Measurements from ENCODE around the gene ALOXE3. TPM values are rescaled to one million over a fixed set of nuclear protein-coding genes. Genes with fewer than 3 reads are reported as not detected.

Gene ALOXE3
- total and polyA plus RNA-seq, 2 of the 8 experiments (the other 6 are each of a cell fraction or from before 2014, with no cell fraction given): 0.26 TPM; not detected in 1

GRCh38 chr17:8064561-8065019 lies 53.7 kb downstream of the ALOXE3 start:
- Histone ChIP-seq H2BK12ac (ENCODE audit: low read depth, low read length) (peak overlapping the region; percentile 87; the same call in 1 of the 2 replicates), H2BK5ac (ENCODE audit: low read depth, low read length) (peak overlapping the region; percentile 30; the same call in 1 of the 2 replicates), H2AFZ (ENCODE audit: low read length) (no peak overlapping the region), H2BK20ac (ENCODE audit: low read length) (peak overlapping the region; percentile 80; the same call in 1 of the 2 replicates), H3K9me3 (ENCODE audit: insufficient read depth in 2 of 2, low read depth in 1 of 2, low read length in 1 of 2) (no peaks in the 10 kb centered on the region), H3K18ac (ENCODE audit: extremely low read depth, low read length) (peak overlapping the region; percentile 87), H3K9ac (replicated peaks in 1 of 4; ENCODE audit: extremely low read depth in 1 of 4, low read depth in 3 of 4, low read length in 3 of 4) (no peak overlapping the region), H3K79me1 (ENCODE audit: low read depth, low read length) (no peaks in the 10 kb centered on the region; the same call in 1 of the 2 replicates), H3K79me2 (ENCODE audit: control insufficient read depth in 1 of 2, insufficient read depth in 2 of 2, low read length in 2 of 2) (no peaks in the 10 kb centered on the region), H3K4ac (replicated peaks; ENCODE audit: insufficient read length, low read depth, low read length) (no peak overlapping the region), H4K8ac (ENCODE audit: extremely low read depth, insufficient read depth, low read length) (no peak overlapping the region), H4K5ac (ENCODE audit: insufficient read length, low read depth, low read length) (no peak overlapping the region), H3K27ac (ENCODE audit: low read depth, low read length) (no peak overlapping the region), H3K14ac (ENCODE audit: insufficient read length) (no peak overlapping the region), H2AK5ac (ENCODE audit: low read depth, low read length) (peak overlapping the region; percentile 58; the same call in 1 of the 2 replicates), H3K4me3 (ENCODE audit: extremely low read depth in 1 of 4, insufficient read depth in 2 of 4, low read depth in 3 of 4, low read length in 4 of 4) (peak overlapping the region in 1 of 4 experiments; percentile 50; a peak in 2 of 8 replicates), H2BK15ac (ENCODE audit: low read length) (peak overlapping the region; percentile 53), H3K4me1 (replicated peaks in 1 of 4; ENCODE audit: control insufficient read depth in 3 of 4, insufficient read depth in 4 of 4, low read length in 3 of 4) (peaks cover 7 to 29% (median 14%) of the 10 kb centered on the region in 4 experiments), H3K4me2 (ENCODE audit: insufficient read depth in 1 of 2, low read depth in 2 of 2, low read length in 2 of 2) (peak overlapping the region; percentile 36 to 86; a peak in 3 of 4 replicates), H3K27me3 (replicated peaks in 1 of 4; ENCODE audit: control insufficient read depth in 3 of 4, extremely low read depth in 1 of 4, insufficient read depth in 3 of 4, low read length in 3 of 4) (peaks cover 5 to 31% (median 24%) of the 10 kb centered on the region in 4 experiments; a peak in 6 of 7 replicates), H4K20me1 (replicated peaks in 1 of 2; ENCODE audit: control insufficient read depth in 1 of 2, insufficient read depth in 2 of 2, low read length in 2 of 2) (peaks cover 2 to 4% of the 10 kb centered on the region in 2 experiments), H3K36me3 (ENCODE audit: control insufficient read depth in 2 of 4, insufficient read depth in 4 of 4, low read length in 3 of 4) (no peaks in the 10 kb centered on the region), H3K56ac (replicated peaks; ENCODE audit: insufficient read length, low read depth, low read length) (no peak overlapping the region), H2BK120ac (replicated peaks; ENCODE audit: low read depth, low read length) (no peak overlapping the region), H3K23me2 (ENCODE audit: low read depth, low read length) (peaks cover 9% of the 10 kb centered on the region; the same call in 1 of the 2 replicates), H4K91ac (replicated peaks; ENCODE audit: insufficient read length, low read length) (no peak overlapping the region), H3K23ac (ENCODE audit: insufficient read length) (no peak overlapping the region)
- CTCF ChIA-PET (ENCODE audit: partially characterized antibody): interaction anchor here (1.0 to 11.6 kb wide), 5 partner anchors 10 to 59 kb away, joined by 3 to 270 read pairs (median 5); partner anchors contain the start of genes ALOXE3 and HES7
- POLR2A ChIA-PET (ENCODE audit: partially characterized antibody): interaction anchor here (1.0 to 1.7 kb wide), 4 partner anchors 10 to 157 kb away, joined by 3 to 4 read pairs (median 4); no protein-coding TSS in a partner anchor
- DNase-seq (ENCODE audit: low read depth in 1 of 2, low spot score in 2 of 2): no peak
- 58% methylated on average over 4 of the region's 6 CpGs; no CpG with 5 or more reads in 1 of the 2 experiments for WGBS, 2 experiments (ENCODE audit: extremely low coverage in 1 of 2, insufficient coverage in 1 of 2, insufficient read length in 1 of 2, insufficient replicate concordance in 2 of 2, low coverage in 1 of 2, low lambda C conversion rate in 2 of 2, missing lambda C conversion rate in 1 of 2)
- TF ChIP-seq JUN (IDR thresholded peaks at IDR 0.05; ENCODE audit: low read depth, low read length) (no peak), MAX (IDR thresholded peaks at IDR 0.05) (no peak), ASH2L (IDR thresholded peaks at IDR 0.05; ENCODE audit: low read length) (no peak)
- FAIRE-seq: no peak

Data from H1 (cell line).